Esophagus squamous epithelium (tissue), 5 donors: ENCODE results near the gene MAG. TPM values are rescaled to one million over a fixed set of nuclear protein-coding genes. Genes with fewer than 3 reads are reported as not detected.
A peak's percentile ranks its signal among the peaks of the same experiment; 100 is the strongest.

Experiments
- DNase-seq: peaks from one replicate; lab custom pipeline; 2025; lab: John Stamatoyannopoulos, UW
- H3K27ac ChIP-seq, 4 donors: fragments of 200-600 bp; sonication (generic); one replicate each; pipeline ENCODE4 v1.5.1; 2016 to 2019; ENCODE audit warnings: mild to moderate bottlenecking in 1 of 4
- H3K27me3 ChIP-seq, 4 donors: fragments of 200-600 bp; sonication (generic); 1 replicate in 3 of 4; 2 replicates in 1 of 4; pipeline versions ENCODE4 v1.5.1 to v1.6.0; 2017 to 2021; ENCODE audit warnings: antibody characterized with exemption in 1 of 4
- H3K36me3 ChIP-seq, 3 donors: fragments of 200-600 bp; sonication (generic); one replicate each; pipeline ENCODE4 v1.5.1; 2016 to 2019
- H3K4me1 ChIP-seq, 3 donors: fragments of 200-600 bp; sonication (generic); one replicate each; pipeline ENCODE4 v1.5.1; 2017 to 2019
- H3K4me3 ChIP-seq, 4 donors: fragments of 200-600 bp; sonication (generic); 1 replicate in 3 of 4; 2 replicates in 1 of 4; pipeline ENCODE4 v1.5.1; 2016 to 2019; ENCODE audit warnings: mild to moderate bottlenecking in 2 of 4, moderate library complexity in 1 of 4
- H3K9me3 ChIP-seq, 3 donors: fragments of 200-600 bp; sonication (generic); one replicate each; pipeline ENCODE4 v1.5.1; 2016 to 2019
- POLR2A ChIP-seq, 4 donors: fragments of 450-650 bp; IDR thresholded peaks; one replicate each; pipeline ENCODE4 v1.6.1; 2017; ENCODE audit warnings: antibody characterized with exemption in 4 of 4, mild to moderate bottlenecking in 4 of 4, moderate library complexity in 3 of 4
- WGBS, 2 donors: methylation state at CpG; one replicate each; pipeline ENCODE4 v1.1.5; 2018; 5-methylcytosine and 5-hydroxymethylcytosine counted together
- intact Hi-C: fragments of 100-400 bp; cut with DNase I; formaldehyde crosslinking; loops from one replicate; pipeline ENCODE4 v1.15.0; 2022
- total RNA-seq, 4 donors: library from RNA; depleted of rRNA; stranded (reverse); fragments of >200 nt; gene quantifications; one replicate each; pipeline ENCODE4 v1.1.0, GENCODE V29; 2016
- TF ChIP-seq, protein P1 (sequence below), 6 experiments: fragments of 450-650 bp in 4 of 6; fragments of 200-600 bp in 2 of 6; sonication (generic) in 2 of 6; IDR thresholded peaks; one replicate each; pipeline ENCODE4 v1.5.1; 2016 to 2019; ENCODE audit warnings: antibody characterized with exemption in 6 of 6, mild to moderate bottlenecking in 4 of 6, moderate library complexity in 4 of 6
- donor health status: DM: yes; HTN: yes; CAD: no.

Gene MAG, protein sequence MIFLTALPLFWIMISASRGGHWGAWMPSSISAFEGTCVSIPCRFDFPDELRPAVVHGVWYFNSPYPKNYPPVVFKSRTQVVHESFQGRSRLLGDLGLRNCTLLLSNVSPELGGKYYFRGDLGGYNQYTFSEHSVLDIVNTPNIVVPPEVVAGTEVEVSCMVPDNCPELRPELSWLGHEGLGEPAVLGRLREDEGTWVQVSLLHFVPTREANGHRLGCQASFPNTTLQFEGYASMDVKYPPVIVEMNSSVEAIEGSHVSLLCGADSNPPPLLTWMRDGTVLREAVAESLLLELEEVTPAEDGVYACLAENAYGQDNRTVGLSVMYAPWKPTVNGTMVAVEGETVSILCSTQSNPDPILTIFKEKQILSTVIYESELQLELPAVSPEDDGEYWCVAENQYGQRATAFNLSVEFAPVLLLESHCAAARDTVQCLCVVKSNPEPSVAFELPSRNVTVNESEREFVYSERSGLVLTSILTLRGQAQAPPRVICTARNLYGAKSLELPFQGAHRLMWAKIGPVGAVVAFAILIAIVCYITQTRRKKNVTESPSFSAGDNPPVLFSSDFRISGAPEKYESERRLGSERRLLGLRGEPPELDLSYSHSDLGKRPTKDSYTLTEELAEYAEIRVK
- 1 to 10 TPM in 1 of 4 donors, not detected in 3; 2.3 TPM for total RNA-seq

DNA sequence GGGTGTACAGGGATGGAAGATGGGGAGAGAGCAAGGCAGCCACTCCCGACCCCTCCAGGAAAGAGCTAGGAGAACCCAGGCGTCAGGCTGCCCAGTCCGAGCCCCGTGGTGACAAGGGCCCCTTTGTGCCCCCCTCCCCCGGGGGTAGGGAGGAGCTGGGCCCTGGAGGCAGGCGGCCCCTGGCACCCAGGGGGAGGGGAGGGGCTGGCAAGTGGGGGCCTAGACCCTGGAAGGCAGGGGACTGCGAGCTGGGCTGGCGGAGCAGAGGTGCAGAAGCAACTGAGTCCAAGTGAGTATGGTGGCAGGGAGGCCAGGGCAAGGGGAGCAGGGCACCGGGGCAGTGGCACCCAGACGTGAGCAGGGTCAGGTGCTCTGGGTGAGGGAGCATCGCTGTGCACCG is at the start of gene MAG:
Gene MAG, plus strand, starts transcription at position 246 of the 400 bp plus-strand sequence. CDS start 3,248 bp downstream, outside the sequence.
- no peaks in the 10 kb centered on the region for H3K9me3 ChIP-seq
- no peak within 1 kb of the TSS for H3K27ac ChIP-seq
- TF ChIP-seq POLR2A (IDR thresholded peaks at IDR 0.05) = no peak
- TF ChIP-seq, protein P1, sequence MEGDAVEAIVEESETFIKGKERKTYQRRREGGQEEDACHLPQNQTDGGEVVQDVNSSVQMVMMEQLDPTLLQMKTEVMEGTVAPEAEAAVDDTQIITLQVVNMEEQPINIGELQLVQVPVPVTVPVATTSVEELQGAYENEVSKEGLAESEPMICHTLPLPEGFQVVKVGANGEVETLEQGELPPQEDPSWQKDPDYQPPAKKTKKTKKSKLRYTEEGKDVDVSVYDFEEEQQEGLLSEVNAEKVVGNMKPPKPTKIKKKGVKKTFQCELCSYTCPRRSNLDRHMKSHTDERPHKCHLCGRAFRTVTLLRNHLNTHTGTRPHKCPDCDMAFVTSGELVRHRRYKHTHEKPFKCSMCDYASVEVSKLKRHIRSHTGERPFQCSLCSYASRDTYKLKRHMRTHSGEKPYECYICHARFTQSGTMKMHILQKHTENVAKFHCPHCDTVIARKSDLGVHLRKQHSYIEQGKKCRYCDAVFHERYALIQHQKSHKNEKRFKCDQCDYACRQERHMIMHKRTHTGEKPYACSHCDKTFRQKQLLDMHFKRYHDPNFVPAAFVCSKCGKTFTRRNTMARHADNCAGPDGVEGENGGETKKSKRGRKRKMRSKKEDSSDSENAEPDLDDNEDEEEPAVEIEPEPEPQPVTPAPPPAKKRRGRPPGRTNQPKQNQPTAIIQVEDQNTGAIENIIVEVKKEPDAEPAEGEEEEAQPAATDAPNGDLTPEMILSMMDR (IDR thresholded peaks at IDR 0.05) = no peak
- H3K27me3 ChIP-seq = peaks cover 0 to 87% (median 2%) of the 10 kb centered on the region in 4 donors
- intact Hi-C loops = no loop called here
- 67 to 75% methylated on average over 5 to 9 of the region's 12 CpGs for WGBS, 2 donors
- no peak within 1 kb of the TSS for H3K4me3 ChIP-seq
- no peak for DNase-seq
- H3K4me1 ChIP-seq = peaks cover 0 to 6% (median 0%) of the 10 kb centered on the region in 3 donors
- no peaks in the 10 kb centered on the region for H3K36me3 ChIP-seq

DNA sequence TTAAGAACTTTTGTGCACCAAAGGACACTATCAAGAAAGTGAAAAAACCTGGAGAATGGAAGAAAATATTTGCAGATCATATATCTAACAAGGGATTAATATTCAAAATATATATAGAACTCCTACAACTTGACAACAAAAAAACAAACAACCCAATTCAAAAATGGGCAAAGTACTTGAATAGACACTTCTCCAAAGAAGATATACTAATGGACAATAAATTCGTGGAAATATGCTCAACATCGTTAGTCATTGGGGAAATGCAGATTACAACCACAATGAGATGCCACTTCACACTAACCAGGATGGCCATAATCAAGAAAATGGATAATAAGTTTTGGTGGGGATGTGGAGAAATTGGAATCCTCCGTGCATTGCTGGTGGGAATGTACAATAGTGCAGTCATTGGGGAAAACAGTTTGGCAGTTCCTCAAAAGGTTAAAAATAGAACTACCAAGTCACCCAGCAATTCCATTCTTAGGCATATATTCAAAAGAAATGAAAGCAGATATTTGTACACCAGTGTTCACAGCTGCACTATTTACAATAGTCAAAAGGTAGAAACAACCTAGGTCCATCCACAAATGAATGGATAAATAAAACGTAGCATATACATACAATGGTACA is 45.4 kb upstream of the MAG start:
- TF ChIP-seq, protein P1 (IDR thresholded peaks at IDR 0.05) = no peak
- TF ChIP-seq POLR2A (IDR thresholded peaks at IDR 0.05) = no peak
- peaks cover 0 to 15% (median 0%) of the 10 kb centered on the region in 3 donors for H3K36me3 ChIP-seq
- intact Hi-C loops = no loop called here
- peaks cover 0 to 56% (median 0%) of the 10 kb centered on the region in 4 donors for H3K27me3 ChIP-seq
- H3K27ac ChIP-seq = peak overlapping the region in 1 of 4 donors; percentile 96
- 57 to 65% methylated on average over 4 of the region's 4 CpGs for WGBS, 2 donors
- peaks cover 0 to 37% (median 3%) of the 10 kb centered on the region in 3 donors for H3K4me1 ChIP-seq
- peaks cover 0 to under 1% (median 0%) of the 10 kb centered on the region in 3 donors for H3K9me3 ChIP-seq
- DNase-seq = no peak
- no peak overlapping the region for H3K4me3 ChIP-seq

DNA sequence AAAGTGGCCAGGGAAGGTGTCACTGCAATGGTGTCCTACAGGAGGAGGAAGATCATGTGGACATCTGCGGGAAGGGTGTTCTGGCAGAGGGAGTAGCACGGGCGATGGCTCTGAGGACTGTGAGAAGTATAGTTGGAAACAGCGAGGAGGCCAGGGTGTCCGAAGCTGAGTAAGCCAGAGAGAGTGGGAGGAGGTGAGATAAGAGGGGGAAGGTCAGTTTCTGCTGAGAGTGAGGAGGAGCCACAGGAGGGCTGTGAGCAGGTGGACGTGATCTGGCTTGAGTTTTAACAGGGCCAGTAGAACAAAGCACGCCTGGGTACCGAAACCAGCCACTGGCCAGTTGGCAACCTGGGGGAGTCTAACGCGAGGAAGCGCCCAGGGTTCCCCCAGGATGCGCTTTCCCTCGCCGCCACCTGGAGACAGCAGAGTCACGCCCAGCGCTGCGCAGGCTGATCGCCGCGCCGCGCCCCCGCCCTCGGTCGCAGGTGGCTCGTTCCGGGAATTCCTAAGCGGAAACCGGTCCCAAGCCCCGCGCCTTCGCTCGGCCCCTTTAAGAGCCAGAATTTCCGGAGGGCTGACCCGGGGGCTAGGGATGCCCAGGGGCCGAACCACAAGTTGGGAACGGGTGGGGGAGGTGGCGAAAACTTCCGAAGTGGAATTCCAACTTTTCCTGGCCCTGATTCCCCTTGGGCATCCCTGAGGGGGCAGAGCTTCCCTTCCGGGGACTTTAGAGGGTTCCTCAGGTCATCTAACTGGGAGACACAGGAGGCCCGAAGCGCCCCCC is 44.2 kb upstream of the MAG start:
- WGBS, 2 donors = 3% methylated on average over 18 to 25 of the region's 42 CpGs
- Histone ChIP-seq H3K36me3 (peaks cover 0 to 24% (median 0%) of the 10 kb centered on the region in 3 donors), H3K27ac (peak overlapping the region; percentile 88 to 96 (median 94)), H3K4me3 (peak overlapping the region; percentile 70 to 95 (median 76)), H3K4me1 (peaks cover 0 to 37% (median 3%) of the 10 kb centered on the region in 3 donors), H3K27me3 (peaks cover 0 to 50% (median 0%) of the 10 kb centered on the region in 4 donors), H3K9me3 (no peaks in the 10 kb centered on the region)
- no peak for DNase-seq
- intact Hi-C loops = no loop called here
- no peak for TF ChIP-seq POLR2A (IDR thresholded peaks at IDR 0.05)
- TF ChIP-seq, protein P1 (IDR thresholded peaks at IDR 0.05) = peak in 5 of 6 experiments; percentile 47 to 72 (median 64)

DNA sequence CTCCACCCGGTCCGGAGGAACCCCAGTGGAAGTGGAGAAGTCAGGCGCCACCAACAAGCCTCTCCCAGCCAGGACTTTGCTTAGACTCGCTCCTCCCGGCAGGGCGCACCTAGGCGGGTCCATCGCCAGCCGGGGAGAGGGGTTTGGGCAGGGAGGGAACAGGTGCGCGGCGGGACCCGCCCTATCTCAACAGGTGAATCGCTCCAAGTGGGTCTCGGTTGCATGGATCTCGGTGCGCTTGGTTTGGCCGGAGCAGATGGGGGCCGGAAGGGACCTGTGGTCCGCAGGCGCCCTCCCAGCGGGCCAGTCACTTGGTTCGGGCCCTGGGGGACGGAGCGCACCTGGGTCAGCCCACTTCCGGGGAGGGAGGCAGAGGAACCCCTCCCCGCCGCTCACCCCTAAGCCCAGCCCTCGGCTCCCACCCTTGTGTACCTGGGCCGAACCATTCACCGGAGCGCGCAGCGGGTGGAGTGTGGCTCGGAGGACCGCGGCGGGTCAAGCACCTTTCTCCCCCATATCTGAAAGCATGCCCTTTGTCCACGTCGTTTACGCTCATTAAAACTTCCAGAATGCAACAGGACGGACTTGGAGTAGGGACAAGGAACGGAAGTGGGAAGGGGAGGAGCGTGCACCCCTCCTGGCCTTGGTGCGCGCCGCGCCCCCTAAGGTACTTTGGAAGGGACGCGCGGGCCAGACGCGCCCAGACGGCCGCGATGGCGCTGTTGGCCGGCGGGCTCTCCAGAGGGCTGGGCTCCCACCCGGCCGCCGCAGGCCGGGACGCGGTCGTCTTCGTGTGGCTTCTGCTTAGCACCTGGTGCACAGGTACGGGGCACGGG is 43.4 kb upstream of the MAG start, which contains the start of gene LSR:
Gene LSR, plus strand, starts transcription at position 693 of the 836 bp plus-strand sequence. Its CDS starts 21 bp downstream, at position 714.
- Histone ChIP-seq H3K36me3 (peaks cover 0 to 32% (median 0%) of the 10 kb centered on the region in 3 donors), H3K9me3 (no peaks in the 10 kb centered on the region), H3K27ac (peak within 1 kb of the TSS; percentile 88 to 96 (median 94)), H3K4me1 (peaks cover 0 to 44% (median 3%) of the 10 kb centered on the region in 3 donors), H3K4me3 (peak within 1 kb of the TSS; percentile 70 to 95 (median 76)), H3K27me3 (peaks cover 0 to 50% (median 0%) of the 10 kb centered on the region in 4 donors)
- TF ChIP-seq, protein P1 (IDR thresholded peaks at IDR 0.05) = peak in 3 of 6 experiments; percentile 4 to 17 (median 17)
- TF ChIP-seq POLR2A (IDR thresholded peaks at IDR 0.05) = peak in 3 of 4 donors; percentile 39 to 81 (median 75)
- intact Hi-C loops = no loop called here
- DNase-seq = no peak
- WGBS, 2 donors = 0% methylated on average over 2 of the region's 69 CpGs; no CpG with 5 or more reads in 1 of the 2 donors
